ENCODE results near the gene ARPC1A. TPM values are rescaled to one million over a fixed set of nuclear protein-coding genes. Genes with fewer than 3 reads are reported as not detected.

Gene ARPC1A
- 153 and 156 TPM in 2 replicates for total RNA-seq

DNA sequence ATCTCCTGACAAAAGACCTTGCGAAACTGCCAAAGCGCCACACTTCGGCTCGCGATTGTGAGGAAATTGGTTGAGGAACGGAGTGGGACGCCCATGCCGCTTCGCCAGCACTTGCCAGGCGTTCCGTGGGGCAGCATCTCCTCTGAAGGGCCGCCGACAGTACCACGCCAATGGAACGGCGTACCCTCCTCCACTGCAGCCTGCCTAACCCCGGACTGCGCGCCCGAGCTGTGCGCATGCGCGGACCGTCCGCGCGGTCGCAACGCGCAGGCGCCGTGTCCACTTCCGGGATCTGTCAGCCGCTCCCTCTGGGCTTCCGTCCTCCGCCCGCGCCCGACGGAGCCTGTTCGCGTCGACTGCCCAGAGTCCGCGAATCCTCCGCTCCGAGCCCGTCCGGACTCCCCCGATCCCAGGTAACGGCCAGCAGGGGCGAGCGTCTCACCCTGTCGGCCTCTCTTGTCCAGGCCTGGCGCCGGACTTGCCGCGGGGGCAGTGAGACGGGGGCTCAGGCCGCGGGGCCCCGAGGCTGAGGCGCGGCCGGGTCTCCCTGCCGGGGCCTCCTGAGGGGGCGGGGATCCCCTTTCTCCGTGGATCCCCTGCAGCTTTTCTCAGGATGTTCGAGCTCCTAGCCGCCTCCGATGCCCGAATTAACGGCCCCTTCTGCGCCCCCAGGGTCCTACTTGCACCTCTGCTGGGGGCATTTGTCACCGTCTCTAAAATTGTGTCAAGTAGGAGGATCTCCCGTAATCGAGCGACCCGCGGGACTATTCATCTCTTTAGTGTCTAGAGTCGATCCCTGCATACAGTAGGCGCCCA lies at the start of gene ARPC1A:
Gene ARPC1A, plus strand, starts transcription at position 307 of the 816 bp plus-strand sequence. CDS start 7,456 bp downstream, outside the sequence.

GRCh38 chr7:99374111-99375064 lies 48.7 kb downstream of the ARPC1A start, which contains the start of gene ARPC1B:
Gene ARPC1B, plus strand, starts transcription at chr7:99374730. Its CDS starts 10,985 bp downstream, at chr7:99385715.

DNA sequence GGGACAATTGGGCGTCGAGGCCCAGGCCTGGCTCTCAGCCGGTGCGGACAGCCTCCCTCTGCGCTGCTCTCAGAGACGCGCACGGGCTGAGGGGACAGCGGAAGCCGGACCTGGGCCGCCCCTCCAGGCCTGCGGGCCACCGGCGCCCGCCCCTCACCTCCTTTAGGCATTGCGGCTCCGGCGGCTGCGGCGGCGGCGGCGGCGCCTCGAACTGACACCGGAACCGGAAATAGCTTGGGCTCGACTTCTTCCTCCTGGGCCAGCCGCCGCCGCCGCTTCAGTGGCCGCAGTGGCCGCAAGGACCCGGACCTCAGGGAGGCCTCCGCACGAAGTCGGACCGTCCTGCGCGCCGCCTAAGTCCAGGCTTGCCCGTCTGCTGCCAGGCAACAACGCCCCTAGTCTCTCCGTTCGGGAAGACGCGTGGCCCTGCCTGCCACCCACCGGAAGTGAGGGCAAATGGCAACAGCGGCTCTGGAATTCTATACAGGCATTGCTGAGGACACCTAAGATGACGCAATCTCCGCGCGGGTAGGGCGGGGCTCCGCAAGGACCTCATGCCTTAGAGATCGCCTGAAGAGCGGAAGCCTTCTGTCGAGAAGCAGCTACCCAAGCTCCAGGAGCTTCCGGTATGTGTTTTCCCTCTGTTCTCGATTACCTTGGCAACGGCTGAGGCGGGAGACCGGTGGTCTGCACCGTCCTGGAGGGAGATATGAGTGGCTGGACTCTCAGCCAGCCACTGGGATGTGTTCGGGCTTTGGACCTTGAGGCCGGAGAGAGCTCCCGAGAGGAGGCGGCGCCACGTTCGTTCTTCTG lies 82.9 kb downstream of the ARPC1A start, which contains the start of the genes BUD31 and PDAP1:
Gene BUD31, plus strand, starts transcription at position 591 of the 813 bp plus-strand sequence. CDS start 2,124 bp downstream, outside the sequence.
Gene PDAP1, minus strand, starts transcription at position 219 of the 813 bp plus-strand sequence. Its CDS starts 49 bp downstream, at position 170.

Other genes starting within 250 kb of the ARPC1A start
- 13.3 and 13.6 TPM in 2 replicates for gene SMURF1, start 181.8 kb upstream of the ARPC1A start, total RNA-seq
- gene KPNA7, start 117.8 kb upstream of the ARPC1A start, total RNA-seq, result not detected in 2 replicates
- not detected in 2 replicates for gene MYH16, start 53.1 kb upstream of the ARPC1A start, total RNA-seq
- gene ARPC1B, start 48.8 kb downstream of the ARPC1A start, total RNA-seq, result 412 and 414 TPM in 2 replicates
- 17.0 and 22.3 TPM in 2 replicates for gene PDAP1, start 82.7 kb downstream of the ARPC1A start, total RNA-seq
- 76.5 and 82.6 TPM in 2 replicates for gene BUD31, start 83.1 kb downstream of the ARPC1A start, total RNA-seq
- 3.6 and 4.8 TPM in 2 replicates for gene PTCD1, start 112.9 kb downstream of the ARPC1A start, total RNA-seq
- 18.2 and 19.4 TPM in 2 replicates for gene CPSF4, start 113.0 kb downstream of the ARPC1A start, total RNA-seq
- 253 and 305 TPM in 2 replicates for gene ATP5MF, start 140.3 kb downstream of the ARPC1A start, total RNA-seq
- gene ZNF789, start 147.0 kb downstream of the ARPC1A start, total RNA-seq, result 4.2 and 5.2 TPM in 2 replicates
- gene ZNF394, start 174.4 kb downstream of the ARPC1A start, total RNA-seq, result 29.7 and 33.4 TPM in 2 replicates
- gene ZKSCAN5, start 178.8 kb downstream of the ARPC1A start, total RNA-seq, result 7.3 and 9.5 TPM in 2 replicates
- 4.3 and 6.2 TPM in 2 replicates for gene FAM200A, start 226.2 kb downstream of the ARPC1A start, total RNA-seq
- 6.0 and 8.3 TPM in 2 replicates for gene ZNF655, start 232.7 kb downstream of the ARPC1A start, total RNA-seq

Measured in dermis lymphatic vessel endothelial cell (primary cell).